Trophoblast cell (in vitro differentiated cells and primary cell): Measurements from ENCODE around the gene SMIM31.

Experiments
- DNase-seq, 2 donors: peaks; one replicate each; pipeline ENCODE4 v3.0.0-alpha.2; 2016
- H2AFZ ChIP-seq: 2 replicates; pipeline ENCODE4 v1.6.1; 2013; ENCODE audit warnings: low read length, moderate library complexity, mild to moderate bottlenecking; ENCODE audit not compliant: insufficient read depth, poor library complexity
- H2AK5ac ChIP-seq: 2 replicates; pipeline ENCODE4 v1.6.1; 2013; ENCODE audit warnings: mild to moderate bottlenecking, low read length
- H2BK120ac ChIP-seq: 2 replicates; pipeline ENCODE4 v1.6.1; 2013; ENCODE audit warnings: low read length, mild to moderate bottlenecking, moderate library complexity; ENCODE audit not compliant: insufficient read depth, poor library complexity
- H2BK12ac ChIP-seq: 2 replicates; pipeline ENCODE4 v1.6.1; 2013; ENCODE audit warnings: mild to moderate bottlenecking, low read length, moderate library complexity
- H2BK5ac ChIP-seq: 2 replicates; pipeline ENCODE4 v1.6.1; 2013; ENCODE audit warnings: low read length, low read depth, moderate library complexity, mild to moderate bottlenecking; ENCODE audit not compliant: poor library complexity
- H3K14ac ChIP-seq: 2 replicates; pipeline ENCODE4 v1.6.1; 2013; ENCODE audit warnings: mild to moderate bottlenecking, low read length
- H3K18ac ChIP-seq: 2 replicates; pipeline ENCODE4 v1.6.1; 2013; ENCODE audit warnings: mild to moderate bottlenecking, low read length
- H3K23ac ChIP-seq: 2 replicates; pipeline ENCODE4 v1.6.1; 2013; ENCODE audit warnings: low read length
- H3K27ac ChIP-seq: 2 replicates; pipeline ENCODE4 v1.5.1; 2013; ENCODE audit warnings: low read depth, mild to moderate bottlenecking, inconsistent platforms, low read length, moderate library complexity
- H3K27me3 ChIP-seq: 2 replicates; pipeline ENCODE4 v1.6.1; 2013; ENCODE audit warnings: inconsistent platforms, mild to moderate bottlenecking, low read length, moderate library complexity; ENCODE audit not compliant: insufficient read depth
- H3K36me3 ChIP-seq, 2 experiments: 1 replicate in 1 of 2; 2 replicates in 1 of 2; pipeline ENCODE4 v1.6.1; 2013; ENCODE audit warnings: low read length in 2 of 2, mild to moderate bottlenecking in 2 of 2, moderate library complexity in 1 of 2; ENCODE audit not compliant: insufficient read depth in 2 of 2, control insufficient read depth in 1 of 2
- H3K4ac ChIP-seq: 2 replicates; pipeline ENCODE4 v1.6.1; 2013; ENCODE audit warnings: low read depth, mild to moderate bottlenecking, low read length, moderate library complexity
- H3K4me1 ChIP-seq, 2 experiments: 1 replicate in 1 of 2; 2 replicates in 1 of 2; pipeline ENCODE4 v1.6.1; 2013; ENCODE audit warnings: low read length in 2 of 2, mild to moderate bottlenecking in 2 of 2, moderate library complexity in 1 of 2; ENCODE audit not compliant: insufficient read depth in 2 of 2, control insufficient read depth in 1 of 2
- H3K4me2 ChIP-seq: 2 replicates; pipeline ENCODE4 v1.6.1; 2013; ENCODE audit warnings: inconsistent platforms, mild to moderate bottlenecking, low read length, moderate library complexity
- H3K4me3 ChIP-seq: 2 replicates; pipeline ENCODE4 v1.5.1; 2013; ENCODE audit warnings: mild to moderate bottlenecking, low read depth, low read length, inconsistent platforms
- H3K79me1 ChIP-seq: one replicate; pipeline ENCODE4 v1.6.1; 2013; ENCODE audit warnings: low read length
- H3K79me2 ChIP-seq: 2 replicates; pipeline ENCODE4 v1.6.1; 2013; ENCODE audit warnings: low read length, mild to moderate bottlenecking; ENCODE audit not compliant: control insufficient read depth, insufficient read depth, poor library complexity
- H3K9ac ChIP-seq: 2 replicates; pipeline ENCODE4 v1.6.1; 2013; ENCODE audit warnings: mild to moderate bottlenecking, low read length
- H3K9me3 ChIP-seq: 2 replicates; pipeline ENCODE4 v1.6.1; 2013; ENCODE audit warnings: low read depth, mild to moderate bottlenecking, control low read depth, inconsistent platforms, low read length; ENCODE audit not compliant: insufficient read depth
- H4K12ac ChIP-seq: 2 replicates; pipeline ENCODE4 v1.6.1; 2013; ENCODE audit warnings: low read depth, mild to moderate bottlenecking, low read length, moderate library complexity
- H4K8ac ChIP-seq: 2 replicates; pipeline ENCODE4 v1.6.1; 2013; ENCODE audit warnings: low read depth, mild to moderate bottlenecking, low read length, moderate library complexity
- H4K91ac ChIP-seq: one replicate; pipeline ENCODE4 v1.6.1; 2013; ENCODE audit warnings: low read depth, mild to moderate bottlenecking, low read length, moderate library complexity
- WGBS: extraction: QIAGEN DNeasy Blood & Tissue Kit; methylation state at CpG from one replicate; pipeline ENCODE4 v1.1.7; 2013; ENCODE audit warnings: missing lambda C conversion rate; ENCODE audit not compliant: insufficient read length, insufficient coverage; ENCODE audit errors: extremely low coverage; 5-methylcytosine and 5-hydroxymethylcytosine counted together

Gene SMIM31

DNA sequence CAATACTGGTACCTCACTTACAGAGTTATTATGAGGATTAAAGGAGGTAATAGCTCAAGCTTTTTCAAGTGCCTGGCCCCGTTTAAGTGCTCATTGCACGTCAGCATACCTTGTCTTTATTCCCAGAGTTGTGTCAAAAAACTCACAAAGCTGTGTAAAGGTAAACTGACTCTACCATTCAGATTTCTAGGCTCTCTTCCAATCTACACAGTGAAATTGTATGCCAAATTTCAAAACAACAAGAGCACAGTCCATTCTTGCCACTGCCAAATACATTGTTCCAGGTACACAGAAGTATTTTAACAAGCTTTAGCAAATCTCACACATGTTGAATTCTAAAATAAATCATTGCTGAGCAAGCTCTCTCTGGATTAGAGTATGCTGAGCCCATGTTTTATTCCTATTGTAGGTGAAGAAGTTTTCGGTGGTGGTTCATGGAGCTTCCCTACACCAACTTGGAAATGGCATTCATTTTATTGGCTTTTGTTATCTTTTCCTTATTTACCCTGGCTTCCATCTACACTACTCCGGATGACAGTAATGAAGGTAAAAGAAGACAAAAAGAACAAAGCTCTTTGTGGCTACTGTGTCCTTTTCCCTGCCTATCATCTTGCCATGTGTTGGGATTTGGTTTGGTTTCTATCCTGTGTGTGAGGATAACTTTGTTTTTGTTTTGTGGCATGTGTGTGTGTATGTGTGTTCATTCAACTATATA lies 16.2 kb downstream of the SMIM31 start:
- H3K27me3 ChIP-seq = no peaks in the 10 kb centered on the region
- no peak for DNase-seq
- no peak overlapping the region for H4K91ac ChIP-seq
- H3K27ac ChIP-seq = no peak overlapping the region
- H3K9me3 ChIP-seq = no peaks in the 10 kb centered on the region
- H3K14ac ChIP-seq = no peak overlapping the region
- H3K18ac ChIP-seq = no peak overlapping the region
- no peaks in the 10 kb centered on the region for H3K79me2 ChIP-seq
- no peak overlapping the region for H4K12ac ChIP-seq
- no peak overlapping the region for H2AK5ac ChIP-seq
- H2AFZ ChIP-seq = no peak overlapping the region
- H2BK12ac ChIP-seq = no peak overlapping the region
- no peak overlapping the region for H3K4me3 ChIP-seq
- no peaks in the 10 kb centered on the region for H3K36me3 ChIP-seq
- no peaks in the 10 kb centered on the region for H3K4me1 ChIP-seq
- H3K23ac ChIP-seq = no peak overlapping the region
- no peak overlapping the region for H2BK120ac ChIP-seq
- H3K4me2 ChIP-seq = no peak overlapping the region
- H3K79me1 ChIP-seq = peaks cover 2% of the 10 kb centered on the region
- H3K9ac ChIP-seq = no peak overlapping the region
- H4K8ac ChIP-seq = no peak overlapping the region
- no peak overlapping the region for H2BK5ac ChIP-seq
- WGBS = no CpG with 5 or more reads among the region's 4 CpGs
- no peak overlapping the region for H3K4ac ChIP-seq

DNA sequence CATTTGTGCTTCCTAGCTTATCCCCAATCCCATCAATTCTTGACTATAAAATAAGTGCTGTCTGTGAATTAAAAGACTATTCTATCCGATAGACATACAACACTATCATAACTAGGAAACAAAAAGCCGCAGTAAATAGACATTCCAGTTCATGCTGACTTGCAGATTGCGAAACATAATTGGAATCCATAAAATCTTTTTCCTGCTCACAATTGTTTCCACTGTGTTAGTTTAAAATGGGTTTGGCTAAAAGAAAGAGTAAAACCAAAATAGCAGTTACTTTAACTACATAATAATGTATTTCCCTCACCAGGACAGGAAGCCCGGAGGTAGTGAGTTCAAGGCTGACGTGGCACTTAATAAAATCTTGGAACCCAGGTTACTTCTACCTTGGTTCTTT lies 17.2 kb downstream of the SMIM31 start:
- WGBS = no CpG with 5 or more reads among the region's 5 CpGs
- H2BK120ac ChIP-seq = no peak overlapping the region

DNA sequence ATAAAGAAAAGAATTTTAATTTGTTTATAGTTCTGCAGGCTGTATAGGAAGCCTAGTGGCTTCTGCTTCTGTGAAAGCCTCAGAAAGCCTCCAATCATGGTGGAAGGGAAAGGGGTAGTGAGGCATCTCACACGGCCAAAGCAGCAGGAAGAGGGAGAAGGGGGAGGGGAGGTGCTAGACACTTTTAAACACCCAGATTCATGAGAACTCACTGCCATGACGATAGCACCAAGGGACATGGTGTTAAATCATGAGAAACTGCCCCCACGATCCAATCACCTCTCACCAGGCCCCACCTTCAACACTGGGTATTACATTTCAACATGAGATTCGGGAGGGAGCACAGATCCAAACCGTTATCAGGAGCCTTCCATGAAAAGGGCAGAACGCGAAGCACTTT lies 18.1 kb downstream of the SMIM31 start:
- DNase-seq = no peak
- Histone ChIP-seq H4K12ac (no peak overlapping the region), H2AFZ (no peak overlapping the region), H3K79me2 (no peaks in the 10 kb centered on the region), H2BK5ac (no peak overlapping the region), H3K27me3 (no peaks in the 10 kb centered on the region), H3K36me3 (no peaks in the 10 kb centered on the region), H3K18ac (no peak overlapping the region), H3K27ac (no peak overlapping the region), H3K9ac (no peak overlapping the region), H3K4me2 (no peak overlapping the region), H4K8ac (peak overlapping the region; percentile 2), H3K4me1 (peaks cover 0 to 2% of the 10 kb centered on the region in 2 experiments), H3K23ac (no peak overlapping the region), H3K4me3 (no peak overlapping the region), H3K14ac (no peak overlapping the region), H3K9me3 (no peaks in the 10 kb centered on the region), H3K4ac (no peak overlapping the region), H2AK5ac (no peak overlapping the region), H4K91ac (no peak overlapping the region), H3K79me1 (peaks cover 5% of the 10 kb centered on the region), H2BK120ac (peak overlapping the region; percentile 46), H2BK12ac (no peak overlapping the region)
- no CpG with 5 or more reads among the region's 7 CpGs for WGBS

More for the DNA sequence above, 17.2 kb downstream of the SMIM31 start:
- Histone ChIP-seq H4K91ac (no peak overlapping the region), H3K9ac (no peak overlapping the region), H3K18ac (no peak overlapping the region), H3K9me3 (no peaks in the 10 kb centered on the region), H3K14ac (no peak overlapping the region), H2AFZ (no peak overlapping the region), H3K36me3 (no peaks in the 10 kb centered on the region), H3K79me2 (no peaks in the 10 kb centered on the region), H3K23ac (no peak overlapping the region), H3K27me3 (no peaks in the 10 kb centered on the region), H4K8ac (no peak overlapping the region), H3K4me1 (peaks cover 0 to 2% of the 10 kb centered on the region in 2 experiments), H3K27ac (no peak overlapping the region), H3K4me3 (no peak overlapping the region), H2BK12ac (no peak overlapping the region), H3K4me2 (no peak overlapping the region), H4K12ac (no peak overlapping the region), H2BK5ac (no peak overlapping the region), H3K4ac (no peak overlapping the region), H3K79me1 (peaks cover 5% of the 10 kb centered on the region), H2AK5ac (no peak overlapping the region)
- peak in 1 of 2 donors; percentile 65 for DNase-seq

DNA sequence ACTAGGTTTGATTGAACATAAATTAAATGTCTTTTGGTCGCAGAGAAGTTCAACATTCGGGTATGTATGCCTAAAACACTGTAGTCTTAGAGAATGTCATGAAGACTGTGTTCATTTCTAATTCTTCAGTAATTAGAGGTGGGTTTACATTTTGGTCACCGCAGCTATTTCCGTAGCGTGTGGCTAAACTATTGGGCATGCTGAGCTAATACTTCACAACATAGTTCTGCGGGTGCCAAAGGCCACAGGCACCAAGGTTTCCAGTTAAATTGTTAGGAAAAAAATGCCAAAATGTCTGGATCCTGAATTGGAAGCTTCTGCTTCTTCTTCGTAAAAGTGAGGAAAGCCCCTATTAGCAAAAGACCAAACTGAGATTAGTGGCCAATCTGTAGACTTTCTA lies 25.1 kb downstream of the SMIM31 start:
- no CpG with 5 or more reads among the region's 7 CpGs for WGBS
- Histone ChIP-seq H2AFZ (no peak overlapping the region), H4K91ac (no peak overlapping the region)

More for the DNA sequence above, 25.1 kb downstream of the SMIM31 start:
- H3K9me3 ChIP-seq = no peaks in the 10 kb centered on the region
- H3K79me1 ChIP-seq = peaks cover 3% of the 10 kb centered on the region
- H2AK5ac ChIP-seq = no peak overlapping the region
- H3K4me1 ChIP-seq = peaks cover 0 to 2% of the 10 kb centered on the region in 2 experiments
- DNase-seq = peak in 1 of 2 donors; percentile 16
- H3K18ac ChIP-seq = no peak overlapping the region
- no peak overlapping the region for H3K14ac ChIP-seq
- H4K12ac ChIP-seq = no peak overlapping the region
- H3K4me3 ChIP-seq = no peak overlapping the region
- H3K27me3 ChIP-seq = no peaks in the 10 kb centered on the region
- no peaks in the 10 kb centered on the region for H3K36me3 ChIP-seq
- H3K23ac ChIP-seq = no peak overlapping the region
- no peak overlapping the region for H2BK5ac ChIP-seq
- H3K4ac ChIP-seq = no peak overlapping the region
- no peak overlapping the region for H3K9ac ChIP-seq
- H3K79me2 ChIP-seq = no peaks in the 10 kb centered on the region
- H4K8ac ChIP-seq = no peak overlapping the region
- H3K4me2 ChIP-seq = no peak overlapping the region
- H3K27ac ChIP-seq = no peak overlapping the region
- no peak overlapping the region for H2BK12ac ChIP-seq
- no peak overlapping the region for H2BK120ac ChIP-seq
